ENCODE results near the gene SH3PXD2A.

DNA sequence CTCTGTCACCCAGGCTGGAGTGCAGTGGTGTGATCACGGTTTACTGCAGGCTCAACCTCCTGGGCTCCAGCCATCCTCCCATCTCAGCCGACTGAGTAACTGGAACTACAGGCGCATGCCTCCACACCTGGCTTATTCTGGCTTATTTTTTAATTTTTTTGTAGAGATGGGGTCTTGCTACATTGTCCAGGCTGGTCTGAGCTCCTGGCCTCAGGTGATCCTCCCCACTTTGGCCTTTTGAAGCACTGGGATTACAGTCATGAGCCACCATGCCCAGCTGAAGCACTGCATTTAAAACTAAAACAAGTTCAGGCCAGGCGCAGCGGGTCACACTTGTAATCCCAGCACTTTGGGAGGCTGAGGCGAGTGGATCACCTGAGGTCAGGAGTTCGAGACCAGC lies 8.0 kb downstream of the SH3PXD2A start:
- TF ChIP-seq, protein P1, sequence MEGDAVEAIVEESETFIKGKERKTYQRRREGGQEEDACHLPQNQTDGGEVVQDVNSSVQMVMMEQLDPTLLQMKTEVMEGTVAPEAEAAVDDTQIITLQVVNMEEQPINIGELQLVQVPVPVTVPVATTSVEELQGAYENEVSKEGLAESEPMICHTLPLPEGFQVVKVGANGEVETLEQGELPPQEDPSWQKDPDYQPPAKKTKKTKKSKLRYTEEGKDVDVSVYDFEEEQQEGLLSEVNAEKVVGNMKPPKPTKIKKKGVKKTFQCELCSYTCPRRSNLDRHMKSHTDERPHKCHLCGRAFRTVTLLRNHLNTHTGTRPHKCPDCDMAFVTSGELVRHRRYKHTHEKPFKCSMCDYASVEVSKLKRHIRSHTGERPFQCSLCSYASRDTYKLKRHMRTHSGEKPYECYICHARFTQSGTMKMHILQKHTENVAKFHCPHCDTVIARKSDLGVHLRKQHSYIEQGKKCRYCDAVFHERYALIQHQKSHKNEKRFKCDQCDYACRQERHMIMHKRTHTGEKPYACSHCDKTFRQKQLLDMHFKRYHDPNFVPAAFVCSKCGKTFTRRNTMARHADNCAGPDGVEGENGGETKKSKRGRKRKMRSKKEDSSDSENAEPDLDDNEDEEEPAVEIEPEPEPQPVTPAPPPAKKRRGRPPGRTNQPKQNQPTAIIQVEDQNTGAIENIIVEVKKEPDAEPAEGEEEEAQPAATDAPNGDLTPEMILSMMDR (conservative IDR thresholded peaks at IDR 0.05), result no peak
- no peak for TF ChIP-seq ZFX (IDR thresholded peaks at IDR 0.05)

Measured in C4-2B (cell line).